ENCODE measurements around the gene RNASEH1.
"Not testable (repeated sequence)": the region's sequence is repeated elsewhere in the genome, so short reads cannot be mapped to it uniquely, and the experiment has no call there.

RNASEH1 gene

DNA sequence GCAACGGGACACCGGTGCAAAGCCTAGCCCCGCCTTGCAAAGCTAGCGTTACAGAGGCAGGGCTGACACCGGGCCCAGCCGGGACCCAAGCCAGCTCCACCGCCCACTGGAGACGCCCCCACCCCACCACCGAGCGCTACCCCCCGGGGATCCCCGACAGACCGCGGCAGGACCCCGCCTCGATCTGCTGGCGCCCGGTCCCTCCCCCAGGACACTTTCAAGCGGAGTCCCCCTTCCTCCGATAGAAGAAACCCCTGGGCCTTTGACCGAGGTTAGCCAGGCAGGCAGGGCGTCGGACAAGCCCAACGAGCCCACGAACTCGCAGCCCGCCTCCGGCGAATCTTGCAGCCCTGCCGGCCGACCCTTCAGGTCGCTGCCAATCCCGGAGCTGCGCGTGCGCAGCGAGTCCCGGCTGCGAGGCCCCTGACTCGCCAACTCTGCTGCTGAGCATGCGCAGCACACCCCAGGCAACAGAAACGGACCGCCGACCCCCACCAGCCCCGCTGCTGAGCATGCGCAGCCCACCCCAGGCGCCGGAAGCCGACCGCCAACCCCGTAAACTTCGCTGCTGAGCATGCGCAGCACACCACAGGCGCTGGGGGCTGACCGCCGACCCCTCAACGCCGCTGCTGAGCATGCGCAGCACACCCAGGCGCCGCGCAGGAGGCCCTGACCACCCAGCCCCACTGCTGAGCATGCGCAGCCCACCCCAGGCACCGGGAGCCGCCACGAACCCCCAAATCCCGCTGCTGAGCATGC, 39.5 kb downstream of the RNASEH1 start:
- peak; percentile 100 for DNase-seq

- DNase-seq: no peak
These were observed 40.1 kb downstream of the RNASEH1 start for GRCh38 chr2:3517948-3518495.

DNA sequence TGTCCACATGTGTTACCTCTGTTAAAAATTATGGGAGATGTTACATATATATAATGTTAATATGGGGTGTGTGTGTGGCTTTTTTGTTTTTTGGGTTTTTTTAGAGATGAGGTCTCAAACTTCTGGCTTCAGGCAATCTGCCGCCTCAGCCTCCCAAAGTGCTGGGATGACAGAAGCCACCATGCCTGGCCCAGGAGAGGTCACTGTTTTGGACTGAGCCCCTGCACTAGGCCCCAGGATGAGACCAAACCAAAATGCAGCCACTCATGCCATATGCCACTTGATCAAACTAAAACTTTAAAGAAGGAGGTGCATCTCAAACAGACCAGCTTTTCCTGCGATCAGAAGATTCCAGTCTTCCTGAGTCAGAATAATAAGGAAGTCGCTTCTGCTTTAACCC, 41.3 kb downstream of the RNASEH1 start:
- DNase-seq: no peak

- DNase-seq: not testable (repeated sequence)
These were observed 42.7 kb downstream of the RNASEH1 start for GRCh38 chr2:3515438-3515837.

DNA sequence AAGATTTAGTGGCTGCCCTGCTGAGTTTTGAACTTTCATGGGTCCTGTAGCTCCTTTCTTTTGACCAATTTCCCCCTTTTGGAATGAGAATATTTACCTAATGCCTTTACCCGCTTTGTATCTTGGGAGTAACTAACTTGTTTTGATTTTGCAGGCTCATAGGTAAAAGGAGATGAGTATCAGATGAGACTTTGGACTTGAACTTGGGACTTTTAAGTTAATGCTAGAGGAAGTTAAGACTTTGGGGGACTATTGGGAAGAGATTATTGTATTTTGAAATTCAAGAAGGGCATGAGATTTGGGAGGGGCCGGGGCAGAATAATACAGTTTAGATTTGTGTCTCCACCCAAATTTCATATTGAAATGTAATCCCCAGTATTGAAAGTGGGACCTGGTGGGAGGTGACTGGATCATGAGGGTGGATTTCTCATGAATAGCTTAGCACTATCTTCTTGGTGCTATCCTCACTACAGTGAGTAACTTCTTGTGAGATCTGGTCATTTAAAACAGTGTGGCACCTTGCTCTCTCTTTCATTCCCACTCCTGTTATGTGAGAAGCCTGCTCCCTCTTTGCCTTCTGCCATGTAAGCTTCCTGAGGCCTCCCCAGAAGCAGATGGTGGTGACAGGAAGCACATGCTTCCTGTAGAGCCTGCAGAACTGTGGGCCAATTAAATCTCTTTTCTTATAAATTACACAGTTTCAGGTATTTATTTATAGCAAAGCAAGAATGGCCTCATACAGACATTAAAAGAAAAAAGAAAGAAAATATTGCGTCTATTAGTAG, 44.9 kb downstream of the RNASEH1 start:
- no peak for DNase-seq

GRCh38 chr2:3512086-3512485, 46.0 kb downstream of the RNASEH1 start:
- DNase-seq: no peak

DNA sequence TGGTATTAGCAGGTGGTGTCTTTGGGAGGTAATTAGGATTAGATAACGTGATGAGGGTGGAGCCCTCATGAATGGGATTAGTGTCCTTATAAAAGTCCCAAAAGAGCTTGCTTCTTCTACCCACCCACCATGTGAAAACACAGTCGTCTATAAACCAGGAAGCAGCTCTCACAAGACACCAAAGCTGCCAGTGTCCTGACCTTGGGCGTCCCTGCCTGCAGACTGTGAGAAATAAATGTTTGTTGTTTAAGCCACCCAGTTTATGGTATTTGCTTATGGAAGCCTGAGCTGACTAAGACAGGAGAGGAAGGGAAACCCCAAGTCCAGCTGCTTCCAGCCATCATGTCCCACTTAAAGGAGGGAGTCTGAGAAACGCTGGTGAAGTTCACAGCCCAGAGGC, 52.4 kb downstream of the RNASEH1 start:
- DNase-seq: no peak

- no peak for DNase-seq
These were observed 53.4 kb downstream of the RNASEH1 start for GRCh38 chr2:3504741-3505140.

DNA sequence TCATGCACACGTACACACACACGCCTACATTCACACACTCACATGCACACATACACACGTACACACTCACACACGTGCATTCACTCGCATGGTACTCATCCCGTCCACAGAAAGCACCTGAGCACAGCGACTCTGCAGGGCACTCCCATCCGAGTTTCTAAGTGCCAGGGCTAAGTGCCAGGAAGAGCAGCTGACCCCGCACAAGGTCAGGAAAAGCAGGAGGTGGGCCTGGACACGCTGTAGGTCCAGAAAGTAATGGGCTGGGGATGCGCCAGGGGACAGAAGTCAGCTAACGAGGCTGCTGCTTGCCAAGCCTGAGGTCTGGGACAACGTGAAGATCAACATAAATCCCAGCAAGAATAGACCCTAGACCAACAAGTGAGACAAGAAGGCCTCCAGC, 54.6 kb downstream of the RNASEH1 start:
- no peak for DNase-seq

DNA sequence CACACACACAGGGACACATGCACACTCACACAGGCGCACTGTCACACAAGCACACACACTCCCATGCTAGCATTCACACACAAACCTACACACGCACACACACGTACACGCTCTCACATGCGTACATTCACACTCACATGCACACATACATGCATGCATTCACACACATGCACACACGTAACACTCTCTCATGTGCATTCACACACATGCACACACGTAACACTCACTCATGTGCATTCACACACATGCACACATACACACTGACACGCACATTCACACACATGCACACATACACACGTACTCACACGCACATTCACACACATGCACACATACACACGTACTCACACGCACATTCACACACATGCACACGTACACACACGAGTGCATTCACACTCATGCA, 55.1 kb downstream of the RNASEH1 start:
- DNase-seq: no peak

DNA sequence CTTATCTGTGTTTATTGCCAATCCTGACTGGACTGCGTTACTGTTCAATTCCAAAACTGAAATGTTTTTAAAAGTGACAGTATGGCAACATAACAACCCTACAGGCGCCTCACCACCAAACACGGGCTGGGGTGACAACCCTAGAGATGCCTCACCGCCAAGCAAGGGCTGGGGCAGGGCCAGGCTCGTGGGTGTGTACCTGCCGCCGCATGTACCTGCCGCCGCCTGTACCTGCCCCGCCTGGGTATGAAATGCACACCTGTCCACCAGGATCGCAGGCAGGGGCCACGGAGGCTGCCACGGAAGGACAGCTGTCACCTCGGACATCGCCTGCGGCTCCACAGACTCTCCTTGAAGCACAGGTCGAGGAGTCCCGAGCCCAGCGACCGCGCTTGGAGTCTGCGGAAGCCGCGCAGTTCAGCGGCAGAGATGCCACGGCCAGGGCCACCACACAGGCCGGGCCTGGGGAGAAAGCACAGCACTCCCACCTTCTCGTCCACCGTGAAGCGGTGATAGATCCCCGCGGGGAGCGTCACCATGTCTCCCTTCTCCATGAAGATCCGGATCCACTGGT, 57.7 kb downstream of the RNASEH1 start:
- DNase-seq: no peak

DNA sequence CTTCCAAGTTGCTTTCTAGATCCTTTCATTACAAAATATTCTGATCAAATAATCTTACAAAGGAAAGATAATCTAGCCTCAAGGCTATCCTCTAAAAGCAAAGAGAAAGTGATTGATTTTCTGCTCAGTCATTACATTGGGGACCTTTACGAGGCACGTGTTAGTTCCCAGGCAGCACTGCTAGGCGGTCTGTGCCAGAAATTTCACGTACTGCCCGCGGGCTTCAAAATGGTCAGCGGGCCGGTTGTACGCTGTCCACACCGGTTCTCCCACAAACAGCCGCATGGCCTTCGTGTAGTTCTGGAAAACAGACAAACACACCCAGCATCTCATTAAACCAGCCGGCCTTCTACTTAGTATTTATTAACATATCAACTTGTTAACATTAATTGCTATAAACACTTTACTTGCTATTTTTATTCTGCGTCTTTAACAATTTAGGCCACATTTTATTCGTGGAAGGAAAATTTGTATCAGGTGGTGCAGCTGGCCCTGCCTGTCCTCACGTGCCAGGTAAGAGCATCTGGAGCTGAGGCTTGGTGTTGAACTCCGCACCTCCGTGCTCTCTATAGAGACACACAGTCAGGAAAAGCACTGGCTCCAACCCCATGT, 59.2 kb downstream of the RNASEH1 start:
- no peak for DNase-seq

- DNase-seq: not testable (repeated sequence)
These were observed 61.4 kb downstream of the RNASEH1 start for GRCh38 chr2:3496708-3497080.
